Measurements from ENCODE around the gene INSRR.

DNA sequence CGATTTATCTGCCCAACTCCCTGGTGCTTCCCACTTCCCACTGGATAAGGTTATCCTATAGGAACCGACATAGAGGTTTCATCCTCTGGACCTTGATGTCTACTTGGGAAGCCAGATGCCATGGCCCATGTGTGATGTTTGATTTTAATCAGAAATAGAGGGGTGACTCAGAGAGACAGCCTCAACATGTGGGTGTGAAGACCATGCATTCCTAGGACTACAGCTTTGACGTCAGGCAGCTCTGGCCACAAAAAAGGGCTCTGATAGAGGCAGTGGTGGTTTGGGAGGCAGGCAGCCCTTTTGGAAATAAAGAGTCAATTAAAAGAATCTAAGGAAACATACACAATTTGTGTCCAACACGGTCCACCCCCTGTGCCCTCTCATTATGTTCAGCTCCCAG is 37.1 kb downstream of the INSRR start:
- TF ChIP-seq, protein P1, sequence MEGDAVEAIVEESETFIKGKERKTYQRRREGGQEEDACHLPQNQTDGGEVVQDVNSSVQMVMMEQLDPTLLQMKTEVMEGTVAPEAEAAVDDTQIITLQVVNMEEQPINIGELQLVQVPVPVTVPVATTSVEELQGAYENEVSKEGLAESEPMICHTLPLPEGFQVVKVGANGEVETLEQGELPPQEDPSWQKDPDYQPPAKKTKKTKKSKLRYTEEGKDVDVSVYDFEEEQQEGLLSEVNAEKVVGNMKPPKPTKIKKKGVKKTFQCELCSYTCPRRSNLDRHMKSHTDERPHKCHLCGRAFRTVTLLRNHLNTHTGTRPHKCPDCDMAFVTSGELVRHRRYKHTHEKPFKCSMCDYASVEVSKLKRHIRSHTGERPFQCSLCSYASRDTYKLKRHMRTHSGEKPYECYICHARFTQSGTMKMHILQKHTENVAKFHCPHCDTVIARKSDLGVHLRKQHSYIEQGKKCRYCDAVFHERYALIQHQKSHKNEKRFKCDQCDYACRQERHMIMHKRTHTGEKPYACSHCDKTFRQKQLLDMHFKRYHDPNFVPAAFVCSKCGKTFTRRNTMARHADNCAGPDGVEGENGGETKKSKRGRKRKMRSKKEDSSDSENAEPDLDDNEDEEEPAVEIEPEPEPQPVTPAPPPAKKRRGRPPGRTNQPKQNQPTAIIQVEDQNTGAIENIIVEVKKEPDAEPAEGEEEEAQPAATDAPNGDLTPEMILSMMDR (IDR thresholded peaks at IDR 0.05): no peak
- no peak for TF ChIP-seq POLR2AphosphoS5 (IDR thresholded peaks at IDR 0.05)

Measured in suprapubic skin (tissue), 3 donors.